Heart right ventricle (tissue), 16 donors: Measurements from ENCODE around the gene SSBP1. TPM values are rescaled to one million over a fixed set of nuclear protein-coding genes. Genes with fewer than 3 reads are reported as not detected.

Experiments
- ATAC-seq, 8 donors: fragments of 200-7000 bp; cut with Tn5 transposase; one replicate each; pipeline ENCODE4 v1.9.1; 2020; ENCODE audit warnings: mild to moderate bottlenecking in 8 of 8, moderate library complexity in 8 of 8, moderate number of reproducible peaks in 1 of 8
- DNase-seq, 2 donors: peaks; one replicate each; pipeline ENCODE4 v3.0.0-alpha.2; 2020
- H3K27ac ChIP-seq, 10 donors: fragments of 200-600 bp; sonication (generic) in 2 of 10; one replicate each; pipeline versions ENCODE4 v1.5.0 to v1.8.0; 2020 to 2022; ENCODE audit warnings: mild to moderate bottlenecking in 3 of 10
- H3K27me3 ChIP-seq, 7 donors: fragments of 200-600 bp; one replicate each; pipeline ENCODE4 v1.8.0; 2021 to 2022; ENCODE audit warnings: mild to moderate bottlenecking in 2 of 7
- H3K36me3 ChIP-seq, 9 donors: fragments of 200-600 bp; sonication (generic) in 1 of 9; one replicate each; pipeline versions ENCODE4 v1.5.0 to v1.8.0; 2020 to 2022; ENCODE audit warnings: mild to moderate bottlenecking in 2 of 9
- H3K4me1 ChIP-seq, 9 donors: fragments of 200-600 bp; sonication (generic) in 1 of 9; one replicate each; pipeline versions ENCODE4 v1.5.0 to v1.8.0; 2020 to 2022; ENCODE audit warnings: mild to moderate bottlenecking in 4 of 9
- H3K4me3 ChIP-seq, 10 donors: fragments of 200-600 bp; sonication (generic) in 2 of 10; one replicate each; pipeline versions ENCODE4 v1.5.0 to v1.8.0; 2020 to 2022; ENCODE audit warnings: mild to moderate bottlenecking in 7 of 10, moderate library complexity in 2 of 10
- H3K9me3 ChIP-seq, 11 donors: fragments of 200-600 bp in 10 of 11; sonication (generic) in 2 of 11; one replicate each; pipeline versions ENCODE4 v1.5.0 to v1.8.0; 2013 to 2022; ENCODE audit warnings: mild to moderate bottlenecking in 2 of 11, control low read depth in 1 of 11, moderate library complexity in 1 of 11
- CTCF ChIP-seq, 9 donors: fragments of 200-600 bp; sonication (generic) in 2 of 9; IDR thresholded peaks; one replicate each; pipeline versions ENCODE4 v1.5.0 to v1.8.0; 2021 to 2022; ENCODE audit warnings: antibody characterized with exemption in 9 of 9, mild to moderate bottlenecking in 5 of 9, moderate library complexity in 1 of 9
- WGBS, 2 donors: extraction: QIAGEN DNeasy Blood & Tissue Kit; methylation state at CpG; one replicate each; pipeline ENCODE4 v1.1.7; 2013; ENCODE audit warnings: inconsistent platforms in 1 of 2; 5-methylcytosine and 5-hydroxymethylcytosine counted together
- intact Hi-C, 10 donors: fragments of 100-400 bp; cut with DNase I; formaldehyde crosslinking; loops; one replicate each; pipeline versions ENCODE4 v1.11.1 to v1.14.2; 2022
- polyA plus RNA-seq, 2 donors: library from polyadenylated mRNA; stranded (reverse); fragments of 200-250 nt; gene quantifications; one replicate each; pipeline ENCODE4 v1.2.3, GENCODE V29; 2013
- total RNA-seq, 10 donors: library from RNA; stranded (reverse); fragmentation: NEBNext Ultra II Directional in 3 of 10; extraction: Animal tissue kit (Norgen Biotek cat#: 25700) in 3 of 10; gene quantifications; one replicate each; pipeline versions ENCODE4 v1.2.1 to v1.2.4, GENCODE V29; 2021 to 2023
- donor health status: Arrhythmogenic right ventricular cardiomyopathy.
- donor health status: ischemic (EF 13 %, LVEDD 7.1; RV severe dilation, severe dysfunction).
- donor health status: healthy with polysubstance abuse.
- donor health status: DM: no; HTN: yes; CAD: no.
- donor health status: DM: no; HTN: no; CAD: no.
- donor health status: ischemic (EF 25% LVEDD 6.9; RV normal size, moderate dysfunction).
- donor health status: ischemic (EF 25% LVEDD 5.7; RV mildly dilated, moderate dysfunction).
- donor health status: healthy.
- donor health status: DM: yes; HTN: yes; CAD: no.
- donor health status: Ischemic cardiomyopathy.
- donor health status: ischemic (EF 35%, LVEDD 5.7; RV mildly dilated, moderate dysfunction).
- donor health status: nonischemic (EF 11% LVEDD 7.7; RV severe dilation, severe dysfunction).
- donor health status: DM: yes; HTN: yes; CAD: no.
- donor health status: PGD.
- donor health status: ischemic (EF 29% LVEDD 5.4; RV normal size, mild dysfunction).
- donor health status: nonischemic (EF 23%, LVEDD 6.1; RV moderate dilation, normal function).

Gene SSBP1
- total and polyA plus RNA-seq, 12 donors, result 97.4 to 256 (median 109) TPM

- DNase-seq, result no peak
- no peaks in the 10 kb centered on the region for H3K4me1 ChIP-seq
- intact Hi-C loops, result no loop called here
- no peak for TF ChIP-seq CTCF (IDR thresholded peaks at IDR 0.05)
- no peak for ATAC-seq
- H3K36me3 ChIP-seq, result peaks cover 0 to 54% (median 11%) of the 10 kb centered on the region in 9 donors
- H3K9me3 ChIP-seq, result peaks cover 0 to 21% (median 0%) of the 10 kb centered on the region in 11 donors
- WGBS, 2 donors, result 96 to 100% methylated on average over 1 of the region's 1 CpG
- H3K27me3 ChIP-seq, result no peaks in the 10 kb centered on the region
- H3K27ac ChIP-seq, result no peak within 1 kb of the TSS
- H3K4me3 ChIP-seq, result no peak within 1 kb of the TSS
Observed at GRCh38 chr7:141776374-141776773, 38.2 kb downstream of the SSBP1 start, which contains the start of gene TAS2R4. Gene TAS2R4, plus strand, starts transcription at chr7:141776674. Its CDS starts 1,815 bp downstream, at chr7:141778489.

GRCh38 chr7:141785706-141786552, 47.8 kb downstream of the SSBP1 start:
- intact Hi-C loops, result no loop called here

GRCh38 chr7:141788296-141788695, 50.1 kb downstream of the SSBP1 start:
- H3K27ac ChIP-seq, result peak overlapping the region in 2 of 10 donors; percentile 12 to 13
- peaks cover 0 to 14% (median 0%) of the 10 kb centered on the region in 9 donors for H3K4me1 ChIP-seq
- no peaks in the 10 kb centered on the region for H3K9me3 ChIP-seq
- intact Hi-C loops, result no loop called here
- ATAC-seq (no peak), DNase-seq (no peak)
- no peak overlapping the region for H3K4me3 ChIP-seq
- 65 to 74% methylated on average over 2 of the region's 2 CpGs for WGBS, 2 donors
- H3K27me3 ChIP-seq, result no peaks in the 10 kb centered on the region
- H3K36me3 ChIP-seq, result peaks cover 0 to 25% (median 0%) of the 10 kb centered on the region in 9 donors
- no peak for TF ChIP-seq CTCF (IDR thresholded peaks at IDR 0.05)

More at GRCh38 chr7:141785706-141786552, 47.8 kb downstream of the SSBP1 start:
- Histone ChIP-seq H3K9me3 (no peaks in the 10 kb centered on the region), H3K27me3 (no peaks in the 10 kb centered on the region), H3K27ac (no peak overlapping the region), H3K4me3 (no peak overlapping the region), H3K36me3 (peaks cover 0 to 21% (median 0%) of the 10 kb centered on the region in 9 donors), H3K4me1 (peaks cover 0 to 14% (median 0%) of the 10 kb centered on the region in 9 donors)
- DNase-seq (no peak), ATAC-seq (peak in 3 of 8 donors; percentile 43 to 57 (median 51))
- peak; percentile 37 to 80 (median 74) for TF ChIP-seq CTCF (IDR thresholded peaks at IDR 0.05)
- 75 to 82% methylated on average over 13 of the region's 13 CpGs for WGBS, 2 donors

GRCh38 chr7:141789917-141790316, 51.8 kb downstream of the SSBP1 start, which contains the start of gene TAS2R5:
Gene TAS2R5, plus strand, starts transcription at chr7:141790217. Its CDS starts 145 bp downstream, at chr7:141790362.
- H3K4me3 ChIP-seq, result no peak within 1 kb of the TSS
- intact Hi-C loops, result no loop called here
- WGBS, 2 donors, result 86 to 96% methylated on average over 5 of the region's 5 CpGs
- no peaks in the 10 kb centered on the region for H3K27me3 ChIP-seq
- H3K36me3 ChIP-seq, result peaks cover 0 to 25% (median 0%) of the 10 kb centered on the region in 9 donors
- no peak for ATAC-seq
- H3K4me1 ChIP-seq, result peaks cover 0 to 14% (median 0%) of the 10 kb centered on the region in 9 donors
- DNase-seq, result no peak
- TF ChIP-seq CTCF (IDR thresholded peaks at IDR 0.05), result no peak
- no peaks in the 10 kb centered on the region for H3K9me3 ChIP-seq
- no peak within 1 kb of the TSS for H3K27ac ChIP-seq
